Activated B cell treated with CpG ODN at 0.5 μM for 24 hours (primary cell): ENCODE measurements around the gene NT5C3A. TPM values are rescaled to one million over a fixed set of nuclear protein-coding genes. Genes with fewer than 3 reads are reported as not detected.

Experiments used
- ATAC-seq: fragments of 200-7000 bp; cut with Tn5 transposase; one replicate; pipeline ENCODE4 v1.10.0; 2021; ENCODE audit warnings: low read depth, mild to moderate bottlenecking, moderate library complexity
- CTCF ChIA-PET: fragments of 350-600 bp; sonication (Branson Sonifier 250); formaldehyde crosslinking; loops from one replicate; lab custom pipeline; 2021; ENCODE audit warnings: antibody characterized with exemption; lab: Charles Lee
- POLR2A ChIA-PET: fragments of 350-600 bp; sonication (Branson Sonifier 250); formaldehyde crosslinking; loops from one replicate; lab custom pipeline; 2021; ENCODE audit warnings: antibody characterized with exemption; lab: Charles Lee
- DNase-seq: peaks from one replicate; pipeline ENCODE4 v3.0.0; 2022
- H3K27ac Mint-ChIP-seq: one replicate; pipeline ENCODE4 v1.8.0; 2020; ENCODE audit warnings: mixed read lengths
- H3K27me3 Mint-ChIP-seq: one replicate; pipeline ENCODE4 v1.8.0; 2021; ENCODE audit warnings: mixed read lengths
- H3K36me3 Mint-ChIP-seq: one replicate; pipeline ENCODE4 v1.8.0; 2021; ENCODE audit warnings: low read depth, mixed read lengths
- H3K4me1 Mint-ChIP-seq: one replicate; pipeline ENCODE4 v1.8.0; 2021; ENCODE audit warnings: mixed read lengths
- H3K4me3 Mint-ChIP-seq: one replicate; pipeline ENCODE4 v1.8.0; 2020; ENCODE audit warnings: mild to moderate bottlenecking, mixed read lengths
- H3K9me3 Mint-ChIP-seq: one replicate; pipeline ENCODE4 v1.8.0; 2020; ENCODE audit warnings: mixed read lengths
- CTCF ChIP-seq: fragments of 200-600 bp; IDR thresholded peaks from one replicate; pipeline ENCODE4 v1.8.0; 2022; ENCODE audit warnings: antibody characterized with exemption, mild to moderate bottlenecking
- intact Hi-C: fragments of 100-400 bp; cut with micrococcal nuclease; formaldehyde crosslinking; loops from one replicate; pipeline ENCODE4 v1.15.1; 2024
- total RNA-seq: library from RNA; stranded (reverse); gene quantifications from 2 replicates; pipeline ENCODE4 v1.2.3, GENCODE V29; 2022

Gene NT5C3A
- total RNA-seq, 1 donor from 2014 or later = 40.7 TPM

DNA sequence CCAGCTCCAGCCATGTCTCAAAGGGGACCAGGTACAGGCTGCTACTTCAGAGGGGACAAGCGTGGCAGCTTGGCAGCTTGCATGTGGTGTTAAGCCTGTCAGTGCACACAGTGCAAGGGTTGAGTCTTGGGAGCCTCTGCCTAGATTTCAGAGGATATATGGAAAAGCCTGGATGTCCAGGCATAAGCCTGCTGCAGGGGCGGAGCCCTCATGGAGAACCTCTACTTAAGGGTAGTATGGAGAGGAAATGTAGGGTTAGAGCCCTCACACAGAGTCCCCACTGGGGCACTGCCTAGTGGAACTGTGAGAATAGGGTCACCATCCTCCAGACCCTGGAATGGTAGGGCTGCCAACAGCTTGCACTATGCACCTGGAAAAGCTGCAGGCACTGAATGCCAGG lies 7.7 kb upstream of the NT5C3A start:
- H3K4me3 Mint-ChIP-seq = no peak overlapping the region
- peaks cover 7% of the 10 kb centered on the region for H3K36me3 Mint-ChIP-seq
- intact Hi-C loops = no loop called here
- no peak for TF ChIP-seq CTCF
- no peak overlapping the region for H3K27ac Mint-ChIP-seq
- CTCF ChIA-PET = no interaction called here
- no peak for DNase-seq
- POLR2A ChIA-PET = no interaction called here
- no peak for ATAC-seq
- H3K27me3 Mint-ChIP-seq = peaks cover 15% of the 10 kb centered on the region
- no peaks in the 10 kb centered on the region for H3K4me1 Mint-ChIP-seq
- H3K9me3 Mint-ChIP-seq = peaks cover 29% of the 10 kb centered on the region

DNA sequence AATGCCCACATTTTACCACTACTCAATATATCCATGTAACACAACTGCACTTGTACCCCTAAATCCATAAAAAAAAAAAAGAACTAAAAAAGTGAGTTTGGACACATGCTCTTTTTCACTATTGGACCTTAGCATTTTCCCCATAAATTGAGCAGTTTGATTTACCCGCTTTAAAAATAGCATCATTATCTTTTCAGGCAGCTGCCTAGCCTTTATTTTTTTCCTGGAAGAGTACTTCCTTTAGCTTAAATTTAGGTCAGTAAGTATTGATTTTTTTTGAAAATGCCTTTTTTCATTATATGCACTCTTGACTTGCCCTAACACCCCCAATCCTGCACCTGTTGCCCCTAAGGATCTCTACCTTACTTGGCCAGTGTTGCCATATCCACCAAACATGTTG lies 5.3 kb upstream of the NT5C3A start:
- ChIA-PET POLR2A (no interaction called here), CTCF (no interaction called here)
- DNase-seq (no peak), ATAC-seq (no peak)
- TF ChIP-seq CTCF = no peak
- Mint-ChIP-seq H3K36me3 (peaks cover 12% of the 10 kb centered on the region), H3K4me1 (peaks cover 5% of the 10 kb centered on the region), H3K9me3 (peaks cover 29% of the 10 kb centered on the region), H3K4me3 (no peak overlapping the region), H3K27me3 (peaks cover 8% of the 10 kb centered on the region), H3K27ac (no peak overlapping the region)
- intact Hi-C loops = loop anchor here (10.0 kb wide), 1 partner anchor 1967 kb away; the partner anchor contains the start of gene DPY19L1

DNA sequence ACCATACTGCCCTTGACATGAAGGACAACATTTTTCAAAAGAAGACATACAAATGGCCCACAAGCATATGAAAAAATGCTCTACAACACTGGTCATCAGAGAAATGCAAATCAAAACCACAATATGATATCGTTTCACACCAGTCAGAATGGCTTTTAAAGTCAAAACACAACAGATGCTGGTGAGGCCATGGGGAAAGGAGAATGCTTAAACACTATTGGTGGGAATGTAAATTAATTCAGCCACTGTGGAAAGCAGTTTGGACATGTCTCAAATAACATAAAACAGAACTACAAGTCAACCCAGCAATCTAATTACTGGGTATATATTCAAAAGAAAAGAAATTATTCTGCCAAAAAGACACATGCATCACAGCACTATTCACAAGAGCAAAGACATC lies 4.2 kb upstream of the NT5C3A start:
- POLR2A ChIA-PET = no interaction called here

DNA sequence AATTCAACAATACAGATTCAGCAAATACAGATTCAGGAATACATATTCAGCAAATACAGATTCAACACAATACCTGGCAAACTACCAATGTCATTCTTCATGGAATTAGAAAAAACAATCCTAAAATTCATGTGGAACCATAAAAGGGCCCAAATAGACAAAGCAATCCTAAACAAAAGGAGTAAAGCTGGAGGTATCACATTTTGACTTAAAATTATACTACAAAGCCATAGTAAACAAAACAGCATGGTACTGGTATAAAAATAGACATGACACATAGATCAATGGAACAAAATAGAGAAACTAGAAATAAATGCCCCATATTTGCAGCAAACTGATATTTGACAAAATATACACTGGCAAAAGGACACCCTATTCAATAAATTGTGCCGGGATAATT lies 3.4 kb upstream of the NT5C3A start:
- Mint-ChIP-seq H3K27me3 (no peaks in the 10 kb centered on the region), H3K36me3 (peaks cover 14% of the 10 kb centered on the region), H3K4me3 (no peak overlapping the region), H3K27ac (no peak overlapping the region), H3K9me3 (peaks cover 20% of the 10 kb centered on the region), H3K4me1 (peaks cover 16% of the 10 kb centered on the region)
- ATAC-seq (no peak), DNase-seq (no peak)
- intact Hi-C loops = loop anchor here (10.0 kb wide), 1 partner anchor 1969 kb away; the partner anchor contains the start of gene DPY19L1
- ChIA-PET CTCF (no interaction called here), POLR2A (no interaction called here)
- TF ChIP-seq CTCF = no peak

More for the DNA sequence above, 4.2 kb upstream of the NT5C3A start:
- Mint-ChIP-seq H3K4me1 (peaks cover 9% of the 10 kb centered on the region), H3K27ac (no peak overlapping the region), H3K27me3 (peaks cover under 1% of the 10 kb centered on the region), H3K36me3 (peaks cover 14% of the 10 kb centered on the region), H3K9me3 (peaks cover 27% of the 10 kb centered on the region), H3K4me3 (no peak overlapping the region)
- TF ChIP-seq CTCF = no peak
- CTCF ChIA-PET = no interaction called here
- ATAC-seq (no peak), DNase-seq (no peak)
- intact Hi-C loops = loop anchor here (10.0 kb wide), 1 partner anchor 1968 kb away; the partner anchor contains the start of gene DPY19L1

DNA sequence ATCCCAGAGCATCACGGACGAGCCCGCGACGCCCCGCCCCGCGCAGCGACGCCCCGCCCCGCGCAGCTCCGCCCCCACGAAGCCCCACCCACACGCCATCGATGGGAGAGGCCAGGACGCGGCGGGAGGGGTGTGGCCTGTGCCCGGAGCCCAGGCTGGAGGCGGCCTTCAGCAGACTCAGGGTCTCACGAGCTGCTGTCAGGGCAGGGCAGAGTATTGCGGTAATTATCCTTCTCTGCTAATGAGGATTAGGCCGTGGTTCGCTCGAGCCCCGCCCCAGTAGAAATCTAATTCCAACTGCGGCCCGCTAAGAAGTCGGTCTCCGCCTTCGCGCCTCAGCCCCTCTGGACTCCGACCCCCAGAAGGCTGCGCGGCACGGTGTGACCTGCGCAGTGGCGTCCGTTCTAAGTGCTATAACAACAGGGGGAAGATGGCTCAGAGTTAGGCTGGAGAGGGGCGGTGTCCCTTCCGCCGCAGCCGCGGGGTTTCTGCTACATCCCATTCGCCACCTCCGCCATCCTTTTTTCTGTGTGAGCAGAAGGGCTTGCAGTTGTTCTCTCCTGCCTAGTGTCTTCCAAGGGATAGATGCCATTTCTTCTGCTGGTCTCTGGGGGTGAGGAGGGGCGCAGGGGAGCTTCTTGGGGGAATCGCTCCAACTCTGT lies 337 bp upstream of the NT5C3A start:
- Mint-ChIP-seq H3K27me3 (no peaks in the 10 kb centered on the region), H3K9me3 (peaks cover 13% of the 10 kb centered on the region), H3K27ac (peak overlapping the region; percentile 89), H3K36me3 (peaks cover 18% of the 10 kb centered on the region), H3K4me3 (peak overlapping the region; percentile 91), H3K4me1 (peaks cover 43% of the 10 kb centered on the region)
- ATAC-seq = peak; percentile 93
- intact Hi-C loops = loop anchor here (1.0 to 10.0 kb wide), 10 partner anchors 9 to 1972 kb away; partner anchors contain the start of genes AVL9, BBS9, DPY19L1 and RP9
- ChIA-PET POLR2A (interaction anchor here (0.8 to 3.6 kb wide), 16 partner anchors 10 to 573 kb away, joined by 3 to 44 read pairs (median 5); partner anchors contain the start of genes AVL9, FKBP9, KBTBD2 and LSM5), CTCF (interaction anchor here (1.1 to 4.4 kb wide), 4 partner anchors 10 to 216 kb away, joined by 5 to 32 read pairs (median 6); partner anchors contain the start of gene RP9)
- no peak for TF ChIP-seq CTCF
- DNase-seq = peak; percentile 91
